GM12873 (cell line): Measurements from ENCODE around the gene LMF1.

Experiments used
- TF ChIP-seq, protein P1 (sequence below): IDR thresholded peaks from 2 replicates; pipeline ENCODE4 v1.5.1; 2012; ENCODE audit warnings: low read depth, mild to moderate bottlenecking, moderate library complexity, low read length, control low read depth; ENCODE audit not compliant: insufficient read depth; ENCODE audit errors: missing control alignments

Gene LMF1

DNA sequence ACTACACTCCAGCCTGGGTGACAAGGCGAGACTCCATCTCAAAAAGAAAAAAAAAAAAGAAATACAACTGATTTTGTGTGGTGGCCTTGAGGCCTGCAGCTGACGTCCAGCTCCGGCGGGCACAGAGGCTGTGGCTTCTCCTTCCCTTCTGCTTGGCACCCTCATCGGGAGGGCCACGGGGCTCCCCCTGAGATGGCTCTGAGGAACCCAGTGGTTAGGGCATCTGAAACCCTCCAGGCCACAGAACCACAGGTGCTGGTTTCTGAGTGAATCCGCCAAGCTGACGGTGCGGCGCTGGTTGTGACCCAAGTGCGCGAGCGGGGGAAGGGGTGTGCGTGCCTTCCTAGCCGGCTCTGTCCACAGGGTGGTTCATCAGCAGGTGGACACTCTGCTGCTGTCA is 63.4 kb downstream of the LMF1 start:
- TF ChIP-seq, protein P1, sequence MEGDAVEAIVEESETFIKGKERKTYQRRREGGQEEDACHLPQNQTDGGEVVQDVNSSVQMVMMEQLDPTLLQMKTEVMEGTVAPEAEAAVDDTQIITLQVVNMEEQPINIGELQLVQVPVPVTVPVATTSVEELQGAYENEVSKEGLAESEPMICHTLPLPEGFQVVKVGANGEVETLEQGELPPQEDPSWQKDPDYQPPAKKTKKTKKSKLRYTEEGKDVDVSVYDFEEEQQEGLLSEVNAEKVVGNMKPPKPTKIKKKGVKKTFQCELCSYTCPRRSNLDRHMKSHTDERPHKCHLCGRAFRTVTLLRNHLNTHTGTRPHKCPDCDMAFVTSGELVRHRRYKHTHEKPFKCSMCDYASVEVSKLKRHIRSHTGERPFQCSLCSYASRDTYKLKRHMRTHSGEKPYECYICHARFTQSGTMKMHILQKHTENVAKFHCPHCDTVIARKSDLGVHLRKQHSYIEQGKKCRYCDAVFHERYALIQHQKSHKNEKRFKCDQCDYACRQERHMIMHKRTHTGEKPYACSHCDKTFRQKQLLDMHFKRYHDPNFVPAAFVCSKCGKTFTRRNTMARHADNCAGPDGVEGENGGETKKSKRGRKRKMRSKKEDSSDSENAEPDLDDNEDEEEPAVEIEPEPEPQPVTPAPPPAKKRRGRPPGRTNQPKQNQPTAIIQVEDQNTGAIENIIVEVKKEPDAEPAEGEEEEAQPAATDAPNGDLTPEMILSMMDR: no peak

DNA sequence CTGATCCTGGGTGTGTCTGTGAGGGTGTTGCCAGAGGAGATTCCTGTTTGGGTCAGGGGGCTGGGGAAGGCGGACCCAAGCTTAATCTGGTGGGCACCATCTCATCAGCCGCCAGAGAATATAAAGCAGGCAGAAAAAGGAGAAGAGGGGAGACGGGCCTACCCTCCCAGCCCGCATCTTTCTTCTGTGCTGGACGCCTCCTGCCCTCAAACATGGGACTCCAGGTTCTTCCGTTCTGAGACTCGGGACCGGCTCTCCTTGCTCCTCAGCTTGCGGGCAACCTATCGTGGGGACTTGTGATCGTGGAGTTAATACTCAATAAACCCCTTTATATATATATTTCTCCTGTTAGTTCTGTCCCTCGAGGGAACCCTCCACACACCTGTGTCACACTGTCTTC is 64.5 kb downstream of the LMF1 start:
- TF ChIP-seq, protein P1: no peak

DNA sequence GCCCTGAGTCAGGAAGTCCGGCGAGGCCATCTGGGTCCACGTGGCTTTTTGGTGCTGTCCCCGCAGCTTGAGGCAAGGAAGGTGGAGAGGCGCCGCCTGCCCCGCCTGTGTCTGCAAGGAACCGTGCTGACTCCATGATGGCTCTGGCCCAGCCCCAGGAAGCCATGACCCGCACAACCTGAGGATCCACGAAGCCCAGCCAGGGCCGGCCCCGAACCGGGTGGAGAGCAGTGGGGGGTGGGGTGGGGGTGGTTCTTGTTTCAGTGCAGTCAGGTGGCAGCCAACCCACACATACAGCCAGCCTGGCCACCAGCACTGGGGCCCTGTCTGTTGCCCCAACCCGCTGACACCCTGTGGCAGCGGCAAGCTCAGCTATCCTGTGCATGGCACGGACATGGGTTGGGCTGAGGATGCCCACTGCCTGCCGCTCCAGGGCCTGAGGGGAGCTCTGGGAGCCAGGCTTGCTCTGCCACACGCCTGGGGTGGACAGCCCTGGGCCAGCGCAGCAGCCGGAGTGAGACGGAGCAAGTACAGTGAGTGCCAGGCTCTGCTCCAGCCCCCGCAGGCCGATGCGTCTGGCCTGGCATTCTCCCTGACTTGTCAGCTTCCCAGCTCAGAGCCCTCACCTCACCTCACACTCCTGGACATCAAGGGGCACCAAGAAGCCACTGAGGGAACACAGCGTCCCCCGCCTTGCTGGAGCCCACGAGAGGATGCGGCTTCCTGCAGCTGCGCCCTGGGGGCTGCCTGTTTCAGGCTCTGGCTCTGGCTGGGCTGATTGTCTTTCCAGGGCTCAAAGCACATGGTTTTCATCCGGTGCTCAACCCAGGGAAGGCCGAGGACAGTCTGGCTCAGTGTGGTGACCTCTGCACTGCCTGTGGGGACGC is 68.8 kb downstream of the LMF1 start:
- TF ChIP-seq, protein P1: no peak

DNA sequence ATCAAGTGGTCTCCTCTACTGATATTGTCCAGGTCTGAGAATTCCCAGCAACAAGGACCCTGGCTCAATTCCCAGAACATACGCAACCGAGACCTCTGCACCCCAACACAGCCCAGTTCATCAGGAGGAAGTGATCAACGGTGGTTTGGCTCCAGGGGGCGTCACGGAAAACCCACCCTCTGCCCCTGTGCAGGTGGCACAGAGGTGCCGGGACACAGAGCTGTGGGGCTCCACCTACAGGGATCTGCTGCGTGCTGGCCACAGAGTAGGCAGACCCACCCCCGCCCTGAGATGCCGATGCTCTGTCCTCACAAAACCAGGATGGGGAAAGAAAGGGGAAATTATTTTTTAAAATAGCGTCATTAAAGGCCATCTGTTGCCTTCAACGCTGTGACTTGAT is 69.6 kb downstream of the LMF1 start:
- TF ChIP-seq, protein P1: no peak

DNA sequence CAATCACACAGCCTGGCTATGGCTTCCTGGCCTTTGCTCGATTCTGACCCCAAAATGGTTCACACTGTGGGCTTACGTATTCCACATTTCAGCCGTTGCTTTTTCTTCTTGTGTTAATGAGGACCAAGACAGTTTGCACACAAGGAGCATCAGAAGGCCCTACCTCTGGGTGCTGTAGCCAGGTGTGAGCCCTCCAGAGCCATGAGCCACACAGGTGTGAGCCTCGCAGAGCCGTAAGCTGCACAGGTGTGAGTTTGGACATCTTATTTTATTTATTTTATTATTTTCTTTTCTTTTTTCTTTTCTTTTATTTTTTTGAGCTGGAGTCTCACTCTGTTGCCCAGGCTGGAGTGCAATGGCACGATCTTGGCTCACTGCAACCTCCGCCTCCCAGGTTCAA is 70.6 kb downstream of the LMF1 start:
- TF ChIP-seq, protein P1: no peak

DNA sequence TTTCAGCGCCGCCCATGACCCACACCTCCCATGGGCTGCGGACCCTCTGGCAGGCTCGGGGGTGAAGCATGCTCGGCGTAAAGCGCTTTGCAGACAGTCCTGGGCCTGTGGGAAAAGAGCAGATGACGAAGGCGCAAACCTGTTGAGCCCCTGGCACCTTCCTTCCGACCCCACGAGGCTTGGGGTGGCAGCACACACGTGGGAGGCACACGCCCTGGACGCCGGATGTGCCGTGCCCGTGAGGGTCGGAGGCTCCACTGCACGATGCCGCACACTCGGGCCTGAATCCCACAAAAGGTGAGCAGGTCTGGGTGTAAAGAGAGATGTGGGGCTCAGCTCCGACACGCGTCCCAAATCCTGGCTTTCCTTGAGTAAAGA is 71.1 kb downstream of the LMF1 start:
- TF ChIP-seq, protein P1: no peak

DNA sequence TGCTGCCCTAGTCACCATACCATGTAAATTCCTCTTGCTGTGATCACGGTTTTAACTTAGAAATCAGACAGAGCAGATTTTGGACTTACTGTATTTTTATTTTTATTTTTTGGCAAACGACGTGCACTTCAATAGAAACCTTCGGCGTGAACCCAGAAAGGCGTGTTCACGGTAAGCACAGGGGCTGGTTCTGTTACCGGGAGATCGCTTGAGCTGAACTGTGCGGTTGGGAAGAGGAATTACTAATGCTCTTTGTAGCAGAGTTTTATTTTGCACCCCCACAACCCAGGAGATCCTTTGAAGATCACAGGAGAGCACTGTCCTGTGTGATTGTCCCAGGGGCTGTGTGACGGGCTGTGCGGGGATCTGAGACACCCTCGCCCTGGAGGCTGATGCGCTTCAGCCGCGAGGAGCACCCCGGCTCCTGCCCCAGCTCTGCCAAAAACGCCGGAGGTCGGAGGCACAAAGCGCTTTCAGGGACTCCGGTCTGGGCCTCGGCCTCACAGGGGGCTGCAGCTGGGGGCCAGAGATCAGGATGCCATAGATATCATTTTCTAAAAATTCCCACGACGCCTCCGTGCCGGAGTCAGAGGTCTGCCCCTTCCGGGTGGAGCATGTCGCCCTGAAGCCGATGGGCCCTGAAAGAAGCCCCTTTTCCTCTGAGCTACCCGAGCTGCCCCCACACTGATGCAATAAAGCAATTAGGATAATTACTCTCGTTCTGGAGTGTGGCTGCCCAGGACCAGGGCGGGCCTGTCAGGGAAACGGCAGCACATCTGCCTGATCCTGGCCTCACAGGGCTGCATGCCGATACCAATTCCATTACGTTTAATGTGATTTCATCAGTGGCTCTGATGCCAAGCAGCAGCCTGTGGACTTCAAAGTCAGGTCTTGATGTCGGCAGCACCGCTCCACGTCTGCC is 71.8 kb downstream of the LMF1 start:
- TF ChIP-seq, protein P1: no peak
